Measurements from ENCODE around the gene SPRED1.

DNA sequence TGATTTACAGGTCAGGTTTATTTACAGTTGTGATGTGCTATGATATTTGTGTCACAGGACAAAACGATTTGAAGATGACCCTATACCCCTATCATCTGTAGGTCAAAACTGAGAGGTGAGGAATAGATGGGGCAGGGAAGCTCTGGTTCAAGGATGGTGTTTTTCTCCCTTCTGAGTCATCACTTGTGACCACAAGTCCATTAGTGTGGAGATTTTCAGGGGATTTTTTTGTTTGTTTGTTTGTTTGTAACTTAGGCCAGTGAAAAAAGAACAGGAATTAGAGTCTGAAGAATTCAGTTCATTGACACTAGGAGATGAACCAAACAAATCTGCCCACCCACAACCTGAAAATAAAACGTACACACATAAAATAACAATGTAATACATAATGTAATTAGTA lies 138.6 kb downstream of the SPRED1 start:
- no peak for TF ChIP-seq POLR2A (IDR thresholded peaks at IDR 0.05)
- TF ChIP-seq, protein P1, sequence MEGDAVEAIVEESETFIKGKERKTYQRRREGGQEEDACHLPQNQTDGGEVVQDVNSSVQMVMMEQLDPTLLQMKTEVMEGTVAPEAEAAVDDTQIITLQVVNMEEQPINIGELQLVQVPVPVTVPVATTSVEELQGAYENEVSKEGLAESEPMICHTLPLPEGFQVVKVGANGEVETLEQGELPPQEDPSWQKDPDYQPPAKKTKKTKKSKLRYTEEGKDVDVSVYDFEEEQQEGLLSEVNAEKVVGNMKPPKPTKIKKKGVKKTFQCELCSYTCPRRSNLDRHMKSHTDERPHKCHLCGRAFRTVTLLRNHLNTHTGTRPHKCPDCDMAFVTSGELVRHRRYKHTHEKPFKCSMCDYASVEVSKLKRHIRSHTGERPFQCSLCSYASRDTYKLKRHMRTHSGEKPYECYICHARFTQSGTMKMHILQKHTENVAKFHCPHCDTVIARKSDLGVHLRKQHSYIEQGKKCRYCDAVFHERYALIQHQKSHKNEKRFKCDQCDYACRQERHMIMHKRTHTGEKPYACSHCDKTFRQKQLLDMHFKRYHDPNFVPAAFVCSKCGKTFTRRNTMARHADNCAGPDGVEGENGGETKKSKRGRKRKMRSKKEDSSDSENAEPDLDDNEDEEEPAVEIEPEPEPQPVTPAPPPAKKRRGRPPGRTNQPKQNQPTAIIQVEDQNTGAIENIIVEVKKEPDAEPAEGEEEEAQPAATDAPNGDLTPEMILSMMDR (IDR thresholded peaks at IDR 0.05), result no peak
